ENCODE data around the gene SYCP2L. TPM values are rescaled to one million over a fixed set of nuclear protein-coding genes. Genes with fewer than 3 reads are reported as not detected.
"Not testable (repeated sequence)": the region's sequence is repeated elsewhere in the genome, so short reads cannot be mapped to it uniquely, and the experiment has no call there.

SYCP2L gene
- total RNA-seq, 4 donors from 2014 or later: 0.47 to 3.3 (median 1.6) TPM

- ATAC-seq (ENCODE audit: low FRiP score) (no peak), DNase-seq (ENCODE audit: low spot score) (no peak)
- TF ChIP-seq CTCF (IDR thresholded peaks at IDR 0.05): no peak
Measured at GRCh38 chr6:11002176-11002575, 115.3 kb downstream of the SYCP2L start.

GRCh38 chr6:11003297-11003696 lies 116.4 kb downstream of the SYCP2L start:
- DNase-seq (ENCODE audit: low spot score); ATAC-seq (ENCODE audit: low FRiP score): not testable (repeated sequence)

GRCh38 chr6:11006061-11006460 lies 119.2 kb downstream of the SYCP2L start:
- no peak for DNase-seq (ENCODE audit: low spot score)
- no peak for ATAC-seq (ENCODE audit: low FRiP score)
- TF ChIP-seq CTCF (IDR thresholded peaks at IDR 0.05): no peak

DNA sequence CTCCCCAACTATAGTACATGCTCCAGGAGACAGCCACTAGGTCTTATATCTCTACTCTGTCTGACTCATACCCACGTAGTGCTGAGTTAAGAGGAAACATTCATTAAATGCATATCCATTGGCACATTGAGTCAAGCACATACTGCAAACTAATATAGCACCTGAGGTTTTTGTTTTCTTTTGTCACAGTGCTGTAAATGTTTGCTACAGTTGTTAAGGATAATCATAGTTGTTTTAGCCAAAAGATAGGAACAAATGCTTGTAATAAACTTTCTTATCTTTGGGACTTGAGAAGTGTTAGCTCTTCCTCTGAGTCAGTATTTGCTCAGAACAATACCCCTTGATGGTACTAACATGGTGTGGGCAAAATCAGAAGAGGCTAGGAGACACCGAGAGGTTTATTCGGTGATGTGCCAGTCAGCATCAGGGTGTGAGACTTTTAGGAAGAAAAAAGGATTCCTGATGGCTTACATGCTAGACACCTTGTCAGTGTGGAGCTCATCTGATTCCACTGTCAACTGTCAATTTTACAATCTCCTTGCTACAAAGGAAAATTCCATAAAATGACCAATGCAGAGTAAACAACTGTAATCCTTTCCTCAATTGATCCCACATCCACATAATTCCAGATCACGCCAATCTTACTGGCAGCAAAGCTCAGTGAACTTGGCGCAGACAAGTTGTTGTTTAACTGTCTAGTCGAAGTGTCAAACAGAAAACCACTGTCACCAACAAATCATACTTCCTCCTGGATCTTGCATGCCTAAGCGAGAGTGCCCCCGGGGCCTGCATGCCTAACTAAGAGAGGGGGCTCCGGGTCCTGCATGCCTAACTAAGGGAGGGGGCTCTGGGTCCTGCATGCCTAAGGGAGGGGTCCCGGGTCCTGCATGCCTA lies 121.1 kb downstream of the SYCP2L start:
- ATAC-seq (ENCODE audit: low FRiP score) (no peak), DNase-seq (ENCODE audit: low spot score) (no peak)
- TF ChIP-seq CTCF (IDR thresholded peaks at IDR 0.05): no peak

GRCh38 chr6:11008821-11009220 lies 122.0 kb downstream of the SYCP2L start:
- ATAC-seq (ENCODE audit: low FRiP score) (peak; percentile 7), DNase-seq (ENCODE audit: low spot score) (no peak)
- no peak for TF ChIP-seq CTCF (IDR thresholded peaks at IDR 0.05)

DNA sequence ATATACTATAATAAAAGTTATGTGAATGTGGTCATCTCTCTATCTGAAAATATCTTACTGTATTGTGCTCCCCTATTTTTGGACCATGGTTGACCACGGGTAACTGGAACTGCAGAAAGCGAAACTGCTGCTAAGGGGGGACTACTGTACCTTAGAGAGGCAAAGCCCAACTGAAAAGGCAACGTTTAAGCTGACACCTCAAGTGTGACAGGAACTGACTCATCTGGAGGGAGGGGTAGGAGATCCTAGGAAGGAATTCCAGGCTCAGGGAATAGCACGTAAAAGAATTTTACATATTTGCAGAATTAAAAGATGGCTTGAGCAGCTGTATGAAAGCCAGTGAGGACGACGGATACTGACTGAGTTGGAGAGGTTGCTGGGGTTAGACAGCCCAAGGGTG lies 122.5 kb downstream of the SYCP2L start:
- TF ChIP-seq CTCF (IDR thresholded peaks at IDR 0.05): no peak
- ATAC-seq (ENCODE audit: low FRiP score) (no peak), DNase-seq (ENCODE audit: low spot score) (no peak)

GRCh38 chr6:11011787-11012234 lies 125.0 kb downstream of the SYCP2L start:
- no peak for TF ChIP-seq CTCF (IDR thresholded peaks at IDR 0.05)

More at GRCh38 chr6:11011787-11012234, 125.0 kb downstream of the SYCP2L start:
- ATAC-seq (ENCODE audit: low FRiP score) (peak; percentile 93), DNase-seq (ENCODE audit: low spot score) (no peak)

Measured in omental fat pad (tissue), 4 donors.